K562 (cell line): ENCODE results near the gene FBN1. TPM values are rescaled to one million over a fixed set of nuclear protein-coding genes. Genes with fewer than 3 reads are reported as not detected.

Source experiments
- CBFA2T2 ChIP-seq: fragments of 450-650 bp; conservative IDR thresholded peaks from 2 replicates; pipeline ENCODE4 v1.6.1; 2017; ENCODE audit warnings: mild to moderate bottlenecking
- DIDO1 ChIP-seq: fragments of 450-650 bp; IDR thresholded peaks from 2 replicates; pipeline ENCODE4 v1.6.1; 2016; ENCODE audit warnings: low read depth, missing biosample characterization, missing genetic modification characterization
- ELF2 ChIP-seq: fragments of 250-450 bp; sonication (Bioruptor Pico); IDR thresholded peaks from 2 replicates; pipeline ENCODE4 v1.5.0; 2021; ENCODE audit warnings: mild to moderate bottlenecking
- FIP1L1 ChIP-seq: fragments of 200-400 bp; formaldehyde crosslinking; IDR thresholded peaks from 2 replicates; pipeline ENCODE4 v1.6.1; 2018; ENCODE audit warnings: mild to moderate bottlenecking, low read depth, low read length; ENCODE audit not compliant: poor library complexity, severe bottlenecking
- FUS ChIP-seq: fragments of 200-400 bp; formaldehyde crosslinking; optimal IDR thresholded peaks from 2 replicates; pipeline ENCODE3; 2017; ENCODE audit warnings: low read depth, low read length
- HDAC3 ChIP-seq: fragments of 450-650 bp; IDR thresholded peaks from 2 replicates; pipeline ENCODE4 v1.6.1; 2018; ENCODE audit warnings: borderline replicate concordance, mild to moderate bottlenecking, moderate library complexity; ENCODE audit not compliant: partially characterized antibody
- ILF3 ChIP-seq: fragments of 450-650 bp; IDR thresholded peaks from 2 replicates; pipeline ENCODE4 v1.6.1; 2018; ENCODE audit warnings: antibody characterized with exemption, mild to moderate bottlenecking, moderate library complexity, borderline replicate concordance
- NCOA6 ChIP-seq: fragments of 450-650 bp; IDR thresholded peaks from 2 replicates; pipeline ENCODE4 v1.6.1; 2017; ENCODE audit warnings: mild to moderate bottlenecking
- POLR2A ChIP-seq: fragments of 450-650 bp; conservative IDR thresholded peaks from 2 replicates; pipeline ENCODE4 v1.6.1; 2016
- PRDM10 ChIP-seq: fragments of 450-650 bp; IDR thresholded peaks from 2 replicates; pipeline ENCODE4 v1.6.1; 2018; ENCODE audit not compliant: partially characterized antibody
- RBM25 ChIP-seq: fragments of 200-400 bp; formaldehyde crosslinking; IDR thresholded peaks from 2 replicates; pipeline ENCODE4 v1.6.1; 2018; ENCODE audit warnings: low read length, low read depth, moderate library complexity; ENCODE audit not compliant: severe bottlenecking
- SAP30 ChIP-seq: fragments of 200-600 bp; sonication (generic); IDR thresholded peaks from 2 replicates; pipeline ENCODE4 v1.6.1; 2012; ENCODE audit warnings: borderline replicate concordance, low read depth, mild to moderate bottlenecking, moderate library complexity, low read length, control low read depth, inconsistent platforms; ENCODE audit not compliant: insufficient read depth, poor library complexity, severe bottlenecking
- SIN3A ChIP-seq, 2 experiments: fragments of 150-350 bp in 1 of 2; IDR thresholded peaks; 2 replicates each; pipeline ENCODE4 v1.6.1; 2011 to 2016; ENCODE audit warnings: borderline replicate concordance in 2 of 2, low read depth in 2 of 2, low read length in 2 of 2, mild to moderate bottlenecking in 2 of 2, moderate library complexity in 2 of 2; ENCODE audit not compliant: control insufficient read depth in 1 of 2
- SPI1 ChIP-seq: IDR thresholded peaks from 2 replicates; pipeline ENCODE4 v1.6.1; 2011; ENCODE audit warnings: low read depth, low read length, control low read depth, borderline replicate concordance
- ZKSCAN8 ChIP-seq: fragments of 200-800 bp; sonication (Bioruptor generic); IDR thresholded peaks from 2 replicates; pipeline ENCODE4 v1.6.1; 2016; ENCODE audit warnings: missing genetic modification characterization, missing compliant biosample characterization
- ZNF184 ChIP-seq: sonication (generic); formaldehyde crosslinking; IDR thresholded peaks from 2 replicates; pipeline ENCODE4 v1.5.0; 2020; ENCODE audit warnings: missing genetic modification reagents
- ZNF197 ChIP-seq: fragments of 200-800 bp; sonication (Bioruptor generic); IDR thresholded peaks from 2 replicates; pipeline ENCODE4 v1.6.1; 2016; ENCODE audit warnings: low read depth, missing genetic modification characterization, missing compliant biosample characterization
- ZNF24 ChIP-seq: fragments of 450-650 bp; IDR thresholded peaks from 2 replicates; pipeline ENCODE4 v1.6.1; 2016
- ZNF511 ChIP-seq: sonication (generic); formaldehyde crosslinking; IDR thresholded peaks from 2 replicates; pipeline ENCODE4 v1.8.0; 2022; ENCODE audit warnings: mild to moderate bottlenecking, missing genetic modification reagents
- polyA plus RNA-seq, 8 experiments: library from polyadenylated mRNA; depleted of rRNA in 4 of 8; stranded (reverse) in 5 of 8; unstranded in 3 of 8; fragments of >200 nt; fragmentation: Nextera tagmentation in 2 of 8; fragmentation: Illumina TruSeq in 1 of 8; extraction: Ambion mirVana in 2 of 8; extraction: Trizol in 1 of 8; gene quantifications; 2 replicates each; pipeline versions ENCODE4 v1.2.1 to v1.2.3, GENCODE V29; 2011 to 2014; ENCODE audit warnings: inconsistent platforms in 1 of 8, missing spikeins in 1 of 8
- total RNA-seq, 7 experiments: library from RNA; depleted of rRNA in 6 of 7; stranded (reverse); fragments of >200 nt in 6 of 7; fragmentation: Illumina TruSeq in 2 of 7; extraction: Trizol in 2 of 7; gene quantifications; 2 replicates each; pipeline versions ENCODE4 v1.2.1 to v1.2.3, GENCODE V29; 2011 to 2021; ENCODE audit warnings: low replicate concordance in 1 of 7
- TF ChIP-seq, protein P1 (sequence below): IDR thresholded peaks from 2 replicates; pipeline ENCODE4 v1.6.1; 2016; ENCODE audit warnings: missing genetic modification characterization, missing compliant biosample characterization
- TF ChIP-seq, protein P2 (sequence below): IDR thresholded peaks from 2 replicates; pipeline ENCODE4 v1.6.1; 2012; ENCODE audit warnings: low read depth, low read length, improper control_type of control experiment, borderline replicate concordance

The FBN1 gene
- total and polyA plus RNA-seq, 9 of the 15 experiments (the other 6 are each of a cell fraction or from before 2014, with no cell fraction given): 0.15 to 1.2 (median 0.60) TPM

- TF ChIP-seq DIDO1 (tag) (no peak), FIP1L1 (no peak), NCOA6 (no peak), ZNF511 (CRISPR knock-in tag) (no peak), ELF2 (CRISPR knock-in tag) (no peak), SPI1 (no peak), FUS (no peak), PRDM10 (no peak), ILF3 (no peak), ZKSCAN8 (no peak), HDAC3 (no peak), RBM25 (no peak), CBFA2T2 (peak; percentile 93), ZNF197 (CRISPR knock-in tag) (no peak), ZNF24 (no peak), POLR2A (no peak), SAP30 (no peak), ZNF184 (CRISPR knock-in tag) (no peak), SIN3A (IDR thresholded peaks at IDR 0.05; ENCODE audit: borderline replicate concordance in 2 of 2, control insufficient read depth in 1 of 2, low read depth in 2 of 2, low read length in 2 of 2) (no peak)
- TF ChIP-seq, protein P1, sequence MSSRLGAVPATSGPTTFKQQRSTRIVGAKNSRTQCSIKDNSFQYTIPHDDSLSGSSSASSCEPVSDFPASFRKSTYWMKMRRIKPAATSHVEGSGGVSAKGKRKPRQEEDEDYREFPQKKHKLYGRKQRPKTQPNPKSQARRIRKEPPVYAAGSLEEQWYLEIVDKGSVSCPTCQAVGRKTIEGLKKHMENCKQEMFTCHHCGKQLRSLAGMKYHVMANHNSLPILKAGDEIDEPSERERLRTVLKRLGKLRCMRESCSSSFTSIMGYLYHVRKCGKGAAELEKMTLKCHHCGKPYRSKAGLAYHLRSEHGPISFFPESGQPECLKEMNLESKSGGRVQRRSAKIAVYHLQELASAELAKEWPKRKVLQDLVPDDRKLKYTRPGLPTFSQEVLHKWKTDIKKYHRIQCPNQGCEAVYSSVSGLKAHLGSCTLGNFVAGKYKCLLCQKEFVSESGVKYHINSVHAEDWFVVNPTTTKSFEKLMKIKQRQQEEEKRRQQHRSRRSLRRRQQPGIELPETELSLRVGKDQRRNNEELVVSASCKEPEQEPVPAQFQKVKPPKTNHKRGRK (tag): no peak
- TF ChIP-seq, protein P2, sequence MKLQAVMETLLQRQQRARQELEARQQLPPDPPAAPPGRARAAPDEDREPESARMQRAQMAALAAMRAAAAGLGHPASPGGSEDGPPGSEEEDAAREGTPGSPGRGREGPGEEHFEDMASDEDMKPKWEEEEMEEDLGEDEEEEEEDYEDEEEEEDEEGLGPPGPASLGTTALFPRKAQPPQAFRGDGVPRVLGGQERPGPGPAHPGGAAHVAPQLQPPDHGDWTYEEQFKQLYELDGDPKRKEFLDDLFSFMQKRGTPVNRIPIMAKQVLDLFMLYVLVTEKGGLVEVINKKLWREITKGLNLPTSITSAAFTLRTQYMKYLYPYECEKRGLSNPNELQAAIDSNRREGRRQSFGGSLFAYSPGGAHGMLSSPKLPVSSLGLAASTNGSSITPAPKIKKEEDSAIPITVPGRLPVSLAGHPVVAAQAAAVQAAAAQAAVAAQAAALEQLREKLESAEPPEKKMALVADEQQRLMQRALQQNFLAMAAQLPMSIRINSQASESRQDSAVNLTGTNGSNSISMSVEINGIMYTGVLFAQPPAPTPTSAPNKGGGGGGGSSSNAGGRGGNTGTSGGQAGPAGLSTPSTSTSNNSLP: no peak
Measured at GRCh38 chr15:48579945-48580671, 65.4 kb downstream of the FBN1 start (continued).
